Esophagus (tissue), 2 donors: ENCODE results near the gene MOB2. TPM values are rescaled to one million over a fixed set of nuclear protein-coding genes. Genes with fewer than 3 reads are reported as not detected.

Experiments used
- H3K27ac ChIP-seq, 2 donors: one replicate each; pipeline ENCODE4 v1.5.1; 2013; ENCODE audit warnings: low read depth in 2 of 2, mild to moderate bottlenecking in 2 of 2, inconsistent platforms in 1 of 2, low read length in 1 of 2, moderate library complexity in 1 of 2
- H3K27me3 ChIP-seq, 2 donors: one replicate each; pipeline ENCODE4 v1.6.1; 2013; ENCODE audit warnings: low read length in 2 of 2, control low read depth in 1 of 2, mild to moderate bottlenecking in 1 of 2; ENCODE audit not compliant: insufficient read depth in 2 of 2, control insufficient read depth in 1 of 2
- H3K36me3 ChIP-seq, 2 donors: one replicate each; pipeline ENCODE4 v1.6.1; 2013; ENCODE audit warnings: low read length in 1 of 2; ENCODE audit not compliant: control insufficient read depth in 2 of 2, insufficient read depth in 2 of 2
- H3K4me1 ChIP-seq, 2 donors: one replicate each; pipeline ENCODE4 v1.6.1; 2013; ENCODE audit warnings: low read length in 1 of 2; ENCODE audit not compliant: control insufficient read depth in 2 of 2, insufficient read depth in 2 of 2
- H3K4me3 ChIP-seq, 2 donors: one replicate each; pipeline ENCODE4 v1.5.1; 2013; ENCODE audit warnings: low read length in 2 of 2, mild to moderate bottlenecking in 2 of 2, low read depth in 1 of 2, moderate library complexity in 1 of 2
- H3K9me3 ChIP-seq, 2 donors: one replicate each; pipeline ENCODE4 v1.6.1; 2013; ENCODE audit warnings: mild to moderate bottlenecking in 2 of 2, low read depth in 1 of 2, low read length in 1 of 2, moderate library complexity in 1 of 2; ENCODE audit not compliant: control insufficient read depth in 2 of 2, insufficient read depth in 1 of 2
- WGBS, 2 donors: extraction: QIAGEN DNeasy Blood & Tissue Kit; methylation state at CpG; one replicate each; pipeline ENCODE4 v1.1.7; 2013; 5-methylcytosine and 5-hydroxymethylcytosine counted together
- polyA plus RNA-seq, 2 donors: library from polyadenylated mRNA; stranded (reverse); fragments of 200-250 nt; gene quantifications; one replicate each; pipeline ENCODE4 v1.2.3, GENCODE V29; 2013
- donor health status: healthy with polysubstance abuse.
- donor health status: Bipolar disorder and iron deficiency.

Gene MOB2
- polyA plus RNA-seq, 2 donors: 33.2 to 43.8 TPM

DNA sequence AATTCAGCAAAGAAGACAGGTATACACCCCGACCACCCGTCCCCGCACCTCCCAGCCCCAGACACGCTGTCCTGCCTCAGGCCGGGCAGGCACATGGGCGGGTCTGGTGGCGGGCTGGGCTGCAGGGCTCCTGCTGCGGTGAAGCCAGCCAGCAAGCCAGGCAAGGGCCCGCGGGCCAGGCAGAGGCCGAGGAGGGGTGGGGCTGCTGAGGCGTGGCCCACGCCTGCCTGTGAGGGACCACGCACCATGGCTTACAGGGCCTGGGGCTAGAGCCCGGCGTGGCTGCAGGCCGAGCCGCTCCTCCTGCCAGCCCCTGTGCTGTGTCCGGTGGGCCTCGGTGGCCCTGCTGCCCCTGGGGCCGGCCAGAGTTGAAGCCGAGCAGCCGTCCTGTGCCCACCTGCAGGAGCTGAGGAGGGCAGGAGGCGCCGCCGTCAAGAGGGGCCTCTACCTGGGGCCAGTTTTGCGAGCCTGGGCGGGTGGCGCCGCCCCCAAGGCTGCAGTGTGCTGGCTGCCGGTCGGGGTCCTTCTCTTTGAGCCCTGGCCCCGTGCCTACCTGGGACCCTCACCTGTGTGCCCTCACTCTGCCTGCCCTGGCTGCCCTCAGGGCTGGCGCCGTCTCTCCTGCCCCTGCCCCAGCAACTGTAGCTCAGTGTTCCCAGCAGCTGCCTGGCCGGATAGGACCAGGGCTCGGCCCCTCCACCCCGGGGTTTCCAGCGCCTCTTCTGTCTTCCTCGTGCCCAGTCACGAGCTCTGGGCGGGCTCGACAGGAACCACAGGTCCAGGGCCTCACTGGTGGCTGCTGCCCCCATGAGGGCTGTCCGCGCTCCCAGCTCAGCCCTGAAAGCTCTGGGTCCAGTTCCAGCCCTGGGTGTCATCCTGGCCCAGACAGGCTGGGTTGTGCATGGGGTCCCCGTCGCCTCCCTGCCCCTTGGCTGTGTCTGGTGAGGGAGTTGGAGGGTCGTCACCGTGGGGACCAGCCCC lies 38.4 kb downstream of the MOB2 start:
- Histone ChIP-seq H3K4me3 (no peak overlapping the region), H3K27me3 (no peaks in the 10 kb centered on the region), H3K36me3 (no peaks in the 10 kb centered on the region), H3K27ac (no peak overlapping the region), H3K9me3 (no peaks in the 10 kb centered on the region), H3K4me1 (peaks cover 0 to 22% of the 10 kb centered on the region in 2 donors)
- WGBS, 2 donors: 57 to 77% methylated on average over 32 to 49 of the region's 49 CpGs

DNA sequence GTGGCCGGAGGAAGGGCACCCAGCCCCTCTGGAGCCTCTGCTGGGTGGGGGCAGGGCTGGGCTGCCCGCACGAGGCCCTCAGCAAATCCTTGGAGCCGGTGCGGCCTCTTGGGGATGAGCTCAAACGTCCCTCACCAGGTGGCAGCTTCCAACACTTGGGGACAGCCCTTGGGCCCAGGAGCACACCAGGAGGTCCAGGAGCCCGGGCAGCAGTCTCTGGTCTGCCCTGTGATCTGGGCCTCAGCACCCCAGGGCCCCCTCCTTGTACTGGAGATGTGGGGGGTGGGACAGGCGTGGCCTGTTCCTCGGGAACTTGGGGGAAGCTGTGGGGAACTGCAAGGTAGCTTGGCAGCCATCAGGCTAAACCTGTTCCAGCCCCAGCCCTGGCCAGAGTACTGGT lies 40.0 kb downstream of the MOB2 start:
- Histone ChIP-seq H3K27ac (no peak overlapping the region), H3K4me1 (peaks cover 4 to 22% of the 10 kb centered on the region in 2 donors), H3K27me3 (no peaks in the 10 kb centered on the region), H3K4me3 (no peak overlapping the region), H3K9me3 (no peaks in the 10 kb centered on the region), H3K36me3 (no peaks in the 10 kb centered on the region)
- whole genome bisulfite sequencing, 2 donors: 72 to 80% methylated on average over 9 of the region's 9 CpGs

DNA sequence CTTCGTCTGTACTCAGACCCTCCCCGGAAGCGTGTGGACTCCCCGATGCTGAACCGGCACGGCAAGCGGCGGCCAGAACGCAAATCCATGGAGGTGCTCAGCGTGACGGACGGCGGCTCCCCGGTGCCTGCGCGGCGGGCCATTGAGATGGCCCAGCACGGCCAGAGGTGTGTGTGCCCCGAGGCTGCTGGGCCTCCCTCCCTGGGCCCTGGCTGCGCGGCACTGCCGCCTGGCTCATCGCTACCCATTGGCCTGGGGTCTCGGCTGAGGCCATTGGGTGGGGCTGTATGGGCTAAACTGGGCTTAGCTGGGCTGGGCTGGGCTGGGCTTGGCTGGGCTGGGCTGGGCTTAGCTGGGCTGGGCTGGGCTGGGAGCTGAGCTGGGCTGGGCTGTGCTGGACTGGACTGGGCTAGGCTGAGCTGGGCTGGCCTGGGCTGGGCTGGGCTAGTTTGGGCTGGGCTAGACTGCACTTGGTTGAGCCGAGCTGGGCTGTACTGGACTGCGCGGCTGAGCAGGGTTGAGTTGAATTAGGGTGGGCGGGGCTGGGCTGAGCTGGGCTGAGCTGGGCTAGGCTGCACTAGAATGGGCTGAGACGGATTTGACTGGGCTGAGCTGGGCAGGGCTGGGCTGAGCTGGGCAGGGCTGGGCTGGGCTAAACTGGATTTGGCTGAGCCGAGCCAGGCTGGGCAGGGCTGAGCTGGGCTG lies 40.7 kb downstream of the MOB2 start:
- H3K4me1 ChIP-seq: peaks cover 4 to 22% of the 10 kb centered on the region in 2 donors
- H3K4me3 ChIP-seq: no peak overlapping the region
- H3K9me3 ChIP-seq: no peaks in the 10 kb centered on the region
- H3K36me3 ChIP-seq: no peaks in the 10 kb centered on the region
- 81 to 85% methylated on average over 28 to 30 of the region's 30 CpGs for WGBS, 2 donors
- H3K27me3 ChIP-seq: no peaks in the 10 kb centered on the region
- H3K27ac ChIP-seq: no peak overlapping the region

DNA sequence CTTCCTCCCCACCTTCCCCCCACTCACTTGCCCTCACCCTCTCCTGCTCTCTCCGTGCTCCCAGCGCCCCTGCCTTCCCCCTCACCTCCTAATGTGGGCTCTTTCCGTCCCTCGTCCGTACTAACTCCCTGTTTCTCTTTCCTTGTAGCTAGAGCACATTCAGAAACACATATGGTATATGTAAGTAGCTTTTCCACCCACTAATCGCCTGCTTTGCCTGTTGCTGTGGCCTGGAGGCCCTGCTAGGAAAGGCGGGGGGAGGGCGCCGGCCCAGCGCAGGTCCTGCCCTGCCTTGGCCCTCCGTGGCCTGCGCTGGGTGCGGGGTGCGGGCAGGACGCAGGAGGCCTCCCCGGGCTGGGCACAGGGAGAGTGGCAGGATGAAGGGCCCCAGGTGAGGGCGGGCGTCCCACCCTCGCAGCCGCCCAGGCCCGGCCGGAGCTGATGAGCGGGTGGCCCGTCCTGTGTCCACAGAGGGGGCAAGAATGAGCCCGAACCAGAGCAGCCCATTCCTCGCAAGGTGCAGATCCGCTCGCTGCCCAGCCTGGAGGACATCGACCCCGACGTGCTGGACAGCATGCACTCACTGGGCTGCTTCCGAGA lies 41.7 kb downstream of the MOB2 start:
- Histone ChIP-seq H3K4me1 (peaks cover 4 to 22% of the 10 kb centered on the region in 2 donors), H3K27ac (no peak overlapping the region), H3K4me3 (no peak overlapping the region), H3K36me3 (no peaks in the 10 kb centered on the region), H3K27me3 (no peaks in the 10 kb centered on the region), H3K9me3 (no peaks in the 10 kb centered on the region)
- WGBS, 2 donors: 73 to 79% methylated on average over 31 to 32 of the region's 32 CpGs

DNA sequence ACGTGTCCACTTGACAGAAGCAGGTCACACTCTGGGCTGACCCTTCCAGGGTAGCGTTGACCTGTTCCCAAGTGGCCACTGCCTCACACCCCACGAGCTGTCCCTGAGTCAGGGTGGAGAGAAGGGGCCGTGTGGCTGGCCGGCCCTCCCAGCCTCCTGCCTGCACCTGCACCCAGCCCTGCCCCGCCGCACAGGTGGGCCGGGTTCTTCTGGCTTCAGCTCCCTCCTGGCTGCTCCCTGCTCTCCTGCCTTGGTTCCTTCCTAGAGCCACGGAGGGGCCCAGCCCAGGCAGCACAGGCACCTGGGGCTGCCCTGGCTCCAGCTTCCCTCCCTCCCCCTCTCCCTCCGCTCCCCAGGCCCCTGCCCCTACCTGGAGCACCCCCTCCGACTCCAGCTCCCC lies 42.3 kb downstream of the MOB2 start:
- 48 to 52% methylated on average over 11 of the region's 11 CpGs for WGBS, 2 donors
- peaks cover 4 to 22% of the 10 kb centered on the region in 2 donors for H3K4me1 ChIP-seq
- no peaks in the 10 kb centered on the region for H3K27me3 ChIP-seq
- H3K27ac ChIP-seq: no peak overlapping the region
- no peaks in the 10 kb centered on the region for H3K9me3 ChIP-seq
- no peak overlapping the region for H3K4me3 ChIP-seq
- no peaks in the 10 kb centered on the region for H3K36me3 ChIP-seq

DNA sequence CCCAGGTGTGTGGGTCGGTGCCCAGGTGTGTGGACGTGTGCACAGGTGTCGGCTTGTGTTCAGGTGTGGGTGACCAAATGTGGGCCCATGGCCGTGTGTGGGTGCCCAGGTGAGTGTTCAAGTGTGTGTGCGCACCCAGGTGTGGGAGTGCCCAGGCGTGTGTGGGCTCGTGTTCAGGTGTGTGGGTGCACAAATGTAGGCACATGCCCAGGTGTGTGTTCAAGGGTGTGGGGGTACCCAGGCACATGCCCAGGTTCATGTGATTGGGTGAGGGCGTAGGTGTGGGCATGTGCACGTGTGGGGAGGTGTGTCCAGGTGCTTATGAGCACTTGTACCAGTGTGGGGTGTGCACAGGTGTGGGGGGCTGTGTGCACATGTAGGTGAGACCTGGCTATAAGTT lies 42.8 kb downstream of the MOB2 start:
- Histone ChIP-seq H3K4me3 (no peak overlapping the region), H3K9me3 (no peaks in the 10 kb centered on the region), H3K27me3 (no peaks in the 10 kb centered on the region), H3K36me3 (no peaks in the 10 kb centered on the region), H3K4me1 (peaks cover 4 to 22% of the 10 kb centered on the region in 2 donors), H3K27ac (no peak overlapping the region)
- 55 to 59% methylated on average over 9 of the region's 9 CpGs for WGBS, 2 donors

DNA sequence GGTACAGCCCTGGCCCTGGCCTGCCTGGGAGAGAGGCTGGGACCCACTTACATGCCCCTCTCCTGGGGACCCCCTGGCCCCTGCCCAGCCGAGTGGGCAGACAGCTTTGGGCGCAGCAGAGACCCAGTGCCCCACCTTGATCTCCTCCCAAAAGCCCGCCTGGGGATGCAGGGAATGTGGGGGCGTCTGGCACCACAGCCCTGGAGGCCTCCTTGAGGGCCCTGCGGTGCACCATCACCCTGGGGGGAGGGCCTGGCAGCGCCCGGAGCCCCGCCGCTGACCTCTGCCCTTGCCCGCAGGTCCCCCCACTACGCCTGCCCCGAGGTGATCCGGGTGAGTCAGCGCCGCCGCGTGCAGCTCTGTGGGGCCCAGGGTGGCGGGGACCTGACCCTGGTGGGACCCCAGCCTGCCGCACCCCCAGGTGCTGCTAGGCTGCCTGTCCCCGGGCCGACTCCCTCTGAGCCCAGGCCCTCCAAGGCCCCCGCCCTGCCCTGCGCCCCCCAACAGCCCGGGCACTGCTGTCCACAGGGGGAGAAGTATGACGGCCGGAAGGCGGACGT lies 43.7 kb downstream of the MOB2 start:
- H3K4me1 ChIP-seq: peaks cover 4 to 14% of the 10 kb centered on the region in 2 donors
- WGBS, 2 donors: 64 to 74% methylated on average over 13 to 28 of the region's 28 CpGs
- H3K36me3 ChIP-seq: no peaks in the 10 kb centered on the region
- H3K4me3 ChIP-seq: no peak overlapping the region
- H3K27ac ChIP-seq: no peak overlapping the region
- no peaks in the 10 kb centered on the region for H3K9me3 ChIP-seq
- no peaks in the 10 kb centered on the region for H3K27me3 ChIP-seq

DNA sequence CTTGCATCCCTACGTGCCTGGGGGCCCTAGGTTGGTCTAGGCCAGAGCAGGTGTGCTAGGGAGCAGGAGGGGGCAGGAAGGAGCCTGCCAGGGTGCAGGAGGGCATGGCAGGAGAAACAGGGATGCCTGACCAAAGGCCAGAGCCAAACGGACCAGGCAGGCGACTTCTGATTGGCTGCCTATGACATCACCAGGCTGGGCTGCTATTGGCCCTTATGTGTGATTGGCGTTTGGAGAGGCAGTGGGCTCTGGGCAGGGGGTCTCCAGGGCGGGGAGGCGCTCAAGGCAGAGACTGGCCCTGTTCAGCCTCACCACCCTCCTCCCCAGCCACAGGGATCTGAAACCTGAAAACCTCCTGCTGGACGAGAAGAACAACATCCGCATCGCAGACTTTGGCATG lies 44.4 kb downstream of the MOB2 start:
- peaks cover 4 to 7% of the 10 kb centered on the region in 2 donors for H3K4me1 ChIP-seq
- no peaks in the 10 kb centered on the region for H3K9me3 ChIP-seq
- no peaks in the 10 kb centered on the region for H3K36me3 ChIP-seq
- WGBS, 2 donors: 30 to 45% methylated on average over 9 of the region's 9 CpGs
- no peaks in the 10 kb centered on the region for H3K27me3 ChIP-seq
- no peak overlapping the region for H3K27ac ChIP-seq
- no peak overlapping the region for H3K4me3 ChIP-seq

GRCh38 chr11:1440496-1440895 lies 46.1 kb downstream of the MOB2 start:
- peaks cover 4% of the 10 kb centered on the region in 2 donors for H3K4me1 ChIP-seq
- H3K9me3 ChIP-seq: no peaks in the 10 kb centered on the region
- H3K27me3 ChIP-seq: no peaks in the 10 kb centered on the region
- 82% methylated on average over 12 of the region's 12 CpGs for WGBS, 2 donors
- H3K36me3 ChIP-seq: no peaks in the 10 kb centered on the region
- H3K4me3 ChIP-seq: no peak overlapping the region
- H3K27ac ChIP-seq: no peak overlapping the region
